ENCODE measurements around the gene DDX24.

Gene DDX24, protein sequence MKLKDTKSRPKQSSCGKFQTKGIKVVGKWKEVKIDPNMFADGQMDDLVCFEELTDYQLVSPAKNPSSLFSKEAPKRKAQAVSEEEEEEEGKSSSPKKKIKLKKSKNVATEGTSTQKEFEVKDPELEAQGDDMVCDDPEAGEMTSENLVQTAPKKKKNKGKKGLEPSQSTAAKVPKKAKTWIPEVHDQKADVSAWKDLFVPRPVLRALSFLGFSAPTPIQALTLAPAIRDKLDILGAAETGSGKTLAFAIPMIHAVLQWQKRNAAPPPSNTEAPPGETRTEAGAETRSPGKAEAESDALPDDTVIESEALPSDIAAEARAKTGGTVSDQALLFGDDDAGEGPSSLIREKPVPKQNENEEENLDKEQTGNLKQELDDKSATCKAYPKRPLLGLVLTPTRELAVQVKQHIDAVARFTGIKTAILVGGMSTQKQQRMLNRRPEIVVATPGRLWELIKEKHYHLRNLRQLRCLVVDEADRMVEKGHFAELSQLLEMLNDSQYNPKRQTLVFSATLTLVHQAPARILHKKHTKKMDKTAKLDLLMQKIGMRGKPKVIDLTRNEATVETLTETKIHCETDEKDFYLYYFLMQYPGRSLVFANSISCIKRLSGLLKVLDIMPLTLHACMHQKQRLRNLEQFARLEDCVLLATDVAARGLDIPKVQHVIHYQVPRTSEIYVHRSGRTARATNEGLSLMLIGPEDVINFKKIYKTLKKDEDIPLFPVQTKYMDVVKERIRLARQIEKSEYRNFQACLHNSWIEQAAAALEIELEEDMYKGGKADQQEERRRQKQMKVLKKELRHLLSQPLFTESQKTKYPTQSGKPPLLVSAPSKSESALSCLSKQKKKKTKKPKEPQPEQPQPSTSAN

GRCh38 chr14:94080621-94081385 lies at the start of gene DDX24, which contains the start of gene IFI27L1:
DDX24 (minus strand) TSS chr14:94081202; CDS start chr14:94079742, 1,460 bp downstream.
IFI27L1 (plus strand) TSS chr14:94081310; CDS start chr14:94096938, 15,628 bp downstream.
- DNase-seq, result peak; percentile 97

GRCh38 chr14:94129758-94130414 lies 48.9 kb upstream of the DDX24 start:
- DNase-seq, result no peak

GRCh38 chr14:94129111-94129757 lies 48.2 kb upstream of the DDX24 start, which contains the start of gene IFI27L2:
IFI27L2 (minus strand) TSS chr14:94129604; CDS start chr14:94129564, 40 bp downstream.
- peak; percentile 75 for DNase-seq

DNA sequence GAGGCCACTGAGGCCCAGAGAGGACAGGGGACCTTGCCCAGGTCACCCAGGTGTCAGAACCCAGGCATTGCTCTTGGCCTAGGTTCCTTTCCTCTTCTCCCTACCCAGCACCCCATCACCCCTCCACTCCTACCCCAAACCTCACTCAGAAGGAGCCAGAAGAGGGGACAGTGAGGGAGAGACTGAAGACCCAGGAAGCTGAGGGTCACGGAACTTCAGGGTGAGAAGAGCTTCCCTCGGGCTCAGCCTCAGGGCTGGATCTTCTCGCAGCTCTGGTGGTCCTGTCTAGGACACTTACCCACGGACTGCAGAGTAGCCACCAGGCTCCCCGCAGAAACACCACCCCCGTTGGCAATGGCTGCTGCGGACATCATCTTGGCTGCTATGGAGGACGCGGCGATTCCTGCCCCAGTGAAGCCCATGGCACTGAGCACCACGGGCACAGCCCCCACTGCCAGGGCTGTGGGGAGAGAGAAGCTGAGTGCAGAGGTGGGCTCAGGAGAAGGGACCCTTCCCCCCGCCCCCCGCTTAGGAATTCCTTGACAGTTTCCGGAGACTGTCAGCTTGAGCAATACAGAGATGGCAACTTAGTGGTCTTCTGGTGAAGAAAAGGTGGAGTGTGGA lies 47.3 kb upstream of the DDX24 start:
- DNase-seq, result no peak

- DNase-seq, result no peak
Observed at GRCh38 chr14:94127330-94127729, 46.3 kb upstream of the DDX24 start.

DNA sequence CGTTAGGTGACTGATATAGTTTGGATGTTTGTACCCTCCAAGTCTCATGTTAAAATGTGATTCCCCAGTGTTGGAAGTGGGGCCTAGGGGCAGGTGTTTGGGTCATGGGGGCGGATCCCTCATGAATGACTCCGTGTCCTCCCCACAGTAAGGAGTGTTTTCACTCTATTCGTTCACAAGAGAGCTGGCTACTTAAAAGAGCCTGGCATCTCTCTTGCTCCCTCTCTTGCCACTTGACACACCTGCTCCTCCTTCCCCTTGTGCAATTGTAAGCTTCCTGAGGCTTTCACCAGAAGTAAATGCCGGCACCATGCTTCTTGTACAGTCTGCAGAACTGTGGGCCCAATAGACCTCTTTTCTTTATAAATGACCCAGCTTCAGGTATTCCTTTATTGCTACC lies 45.8 kb upstream of the DDX24 start:
- DNase-seq, result no peak

DNA sequence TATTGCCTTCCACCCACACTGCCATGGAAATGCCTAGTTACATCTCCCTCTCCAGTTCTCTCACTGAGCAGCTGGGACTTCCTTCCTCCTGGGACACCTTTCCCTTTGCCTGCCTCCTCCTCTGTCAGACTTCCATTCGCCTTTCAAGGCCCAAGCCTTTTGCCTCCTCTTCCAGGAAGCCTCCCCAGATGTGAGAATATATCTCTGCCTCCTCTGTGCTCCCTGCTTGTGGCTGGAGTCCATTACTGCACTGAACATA lies 45.3 kb upstream of the DDX24 start:
- DNase-seq, result no peak

DNA sequence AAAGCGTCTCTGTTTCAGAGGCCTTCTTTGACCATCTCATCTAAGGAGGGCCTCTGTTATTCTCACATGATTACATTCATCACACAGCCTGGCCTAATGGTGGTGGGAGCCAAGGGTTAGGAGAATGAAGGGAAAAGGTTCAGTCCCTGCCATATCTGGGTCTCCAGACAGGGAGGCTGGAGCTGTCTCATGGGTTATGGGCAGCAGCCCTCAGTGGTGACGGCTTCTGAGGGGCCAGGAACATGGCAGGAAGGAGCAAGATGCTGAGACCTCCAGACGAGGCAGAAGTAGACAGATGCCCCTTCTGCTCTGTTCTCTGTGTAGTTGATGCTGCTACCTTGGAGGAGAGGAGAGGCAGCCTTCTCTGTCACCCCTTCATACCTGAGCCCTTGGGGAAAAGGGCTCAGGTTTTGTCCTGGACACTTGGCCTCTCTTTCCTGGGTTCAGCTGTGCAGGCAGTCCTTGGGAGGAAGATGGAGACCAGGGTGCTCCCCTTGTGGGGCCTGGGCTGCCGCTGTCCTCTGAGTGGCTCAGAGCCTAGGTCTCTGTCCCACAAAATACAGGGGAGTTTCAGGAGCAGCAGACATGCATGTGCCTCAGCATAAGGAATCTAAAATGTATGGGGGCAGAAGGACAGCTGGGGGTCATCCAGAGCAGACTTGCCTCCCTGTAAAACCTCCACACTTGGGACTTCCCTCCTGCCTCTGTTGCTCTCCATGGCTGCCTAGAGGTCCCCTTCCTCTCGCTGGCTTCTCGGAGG lies 44.8 kb upstream of the DDX24 start:
- DNase-seq, result no peak

DNA sequence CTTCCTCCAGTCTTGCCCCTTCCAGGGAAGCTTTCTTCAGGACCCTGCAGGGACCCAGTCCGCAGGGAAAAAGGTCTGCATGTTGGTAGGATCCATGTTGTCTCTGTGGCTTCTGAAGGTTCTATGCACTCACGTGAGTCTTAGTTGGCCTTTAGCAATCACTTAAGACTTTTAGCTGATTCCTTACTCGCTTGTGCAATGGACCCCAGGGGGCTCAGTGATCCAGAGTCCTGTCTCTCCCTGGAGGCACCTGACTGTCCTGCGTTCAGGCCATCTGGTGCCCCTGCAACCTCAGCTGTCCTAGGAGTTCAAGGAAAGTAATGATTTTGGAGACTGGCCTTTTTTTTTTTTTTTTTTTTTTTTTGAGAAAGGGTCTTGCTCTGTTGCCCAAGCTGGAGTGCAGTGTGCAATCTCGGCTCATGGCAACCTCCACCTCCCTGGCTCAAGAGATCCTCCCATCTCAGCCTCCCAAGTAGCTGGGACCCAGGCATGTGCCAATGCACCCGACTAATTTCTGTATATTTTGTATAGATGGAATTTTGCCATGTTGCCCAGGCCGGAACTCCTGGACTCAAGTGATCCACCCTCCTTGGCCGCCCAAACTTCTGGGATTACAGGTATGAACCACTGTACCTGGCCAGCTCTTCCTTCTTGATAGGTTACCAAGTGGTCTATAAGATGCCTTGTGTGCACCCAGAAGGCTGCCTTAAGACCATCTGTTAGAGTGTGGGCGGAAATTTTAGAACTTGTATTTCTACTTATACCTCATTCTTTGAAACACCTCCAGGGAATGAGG lies 43.8 kb upstream of the DDX24 start:
- DNase-seq, result no peak

DNA sequence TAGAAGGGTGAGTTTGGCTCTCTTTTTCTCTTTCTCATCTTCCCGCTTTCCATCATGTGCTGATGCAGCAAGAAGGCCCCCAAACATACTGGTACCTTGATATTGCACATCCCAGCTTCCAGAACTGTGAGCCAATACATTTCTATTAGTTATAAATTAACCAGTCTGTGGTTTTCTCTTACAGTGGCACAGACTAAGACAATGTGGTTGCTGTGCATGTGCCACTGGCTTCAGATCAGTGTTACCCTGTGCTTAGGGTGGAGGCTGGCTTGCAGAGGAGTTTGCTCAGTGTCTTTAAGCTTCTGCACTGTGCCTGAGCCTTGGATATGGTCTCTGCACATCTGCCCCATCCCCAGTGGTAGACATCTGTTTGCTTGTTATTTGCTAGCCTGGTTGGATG lies 42.9 kb upstream of the DDX24 start:
- no peak for DNase-seq

DNA sequence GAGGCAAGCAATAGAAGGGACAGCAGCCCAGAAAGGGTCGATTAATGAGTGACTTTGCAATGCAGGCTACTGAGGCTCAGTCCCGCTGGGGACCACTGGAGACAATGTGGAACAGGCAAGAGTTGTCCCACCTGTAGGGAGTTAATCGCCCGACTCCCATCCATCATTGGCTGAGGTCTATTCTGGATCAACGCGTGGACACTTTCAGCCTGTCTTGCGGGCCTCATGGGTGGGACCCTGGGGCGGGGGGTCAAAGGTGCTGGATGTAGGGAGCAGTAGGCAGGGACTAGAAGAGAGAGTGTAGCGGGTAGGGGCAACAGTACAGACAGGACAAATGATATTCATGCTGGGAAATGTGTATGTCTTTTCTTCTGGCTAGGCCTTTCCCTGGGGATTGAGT lies 42.3 kb upstream of the DDX24 start:
- no peak for DNase-seq

DNA sequence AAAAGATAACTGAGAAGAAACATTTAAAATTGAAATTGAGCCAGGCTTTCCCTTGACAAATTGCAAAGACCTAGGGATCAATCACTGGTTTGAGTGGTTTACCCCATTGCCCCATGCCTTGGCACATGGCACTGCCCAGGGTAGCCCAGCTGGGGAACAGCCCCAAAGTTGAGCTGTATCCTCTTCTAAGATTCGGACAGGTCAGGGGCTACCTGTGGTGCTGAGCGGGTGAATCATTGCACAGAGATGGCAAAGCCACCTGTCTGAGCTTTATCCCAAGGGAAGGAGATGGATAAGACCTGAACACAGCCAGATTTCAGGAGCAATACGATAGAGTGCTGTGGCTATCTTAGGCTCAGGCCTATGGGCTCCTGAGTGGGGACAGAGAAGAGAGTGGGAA lies 41.4 kb upstream of the DDX24 start:
- DNase-seq, result no peak

- DNase-seq, result no peak
Observed at GRCh38 chr14:94121485-94121884, 40.5 kb upstream of the DDX24 start.

DNA sequence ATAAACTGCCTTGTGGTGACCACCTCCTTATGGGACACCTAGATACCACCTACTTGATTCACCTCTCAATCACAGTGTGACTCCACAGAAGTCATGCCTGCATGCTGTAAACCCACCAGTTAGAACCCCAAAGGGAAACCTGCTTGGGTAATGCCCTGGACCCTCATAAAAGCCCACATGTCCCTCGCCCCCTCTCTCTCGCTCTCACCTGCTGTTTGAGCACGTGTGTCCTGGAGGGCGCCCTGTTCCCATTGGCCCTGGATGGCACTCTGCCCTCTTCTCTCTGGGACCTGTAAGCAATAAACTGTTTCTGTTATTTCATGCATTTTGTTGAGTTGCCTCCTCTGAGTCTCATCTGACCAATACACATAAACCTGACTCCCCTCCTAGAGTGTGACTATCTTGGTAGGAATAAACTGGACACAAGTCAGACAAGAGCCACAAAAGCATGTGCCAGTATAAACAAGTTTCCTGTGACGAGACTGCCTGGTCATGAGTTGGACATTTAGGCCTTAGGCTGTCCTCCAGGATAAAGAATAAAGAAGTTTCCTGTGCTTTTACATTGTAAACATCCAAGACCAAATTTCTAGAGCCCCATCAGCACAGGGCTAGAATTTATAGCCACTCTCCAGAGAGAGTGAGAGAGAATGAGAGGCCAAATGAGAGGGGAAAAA lies 39.8 kb upstream of the DDX24 start:
- DNase-seq, result no peak

- DNase-seq, result no peak
Observed at GRCh38 chr14:94119071-94119470, 38.1 kb upstream of the DDX24 start.

GRCh38 chr14:94117856-94118255 lies 36.9 kb upstream of the DDX24 start:
- DNase-seq, result no peak

- no peak for DNase-seq
Observed at GRCh38 chr14:94116701-94117100, 35.7 kb upstream of the DDX24 start.

DNA sequence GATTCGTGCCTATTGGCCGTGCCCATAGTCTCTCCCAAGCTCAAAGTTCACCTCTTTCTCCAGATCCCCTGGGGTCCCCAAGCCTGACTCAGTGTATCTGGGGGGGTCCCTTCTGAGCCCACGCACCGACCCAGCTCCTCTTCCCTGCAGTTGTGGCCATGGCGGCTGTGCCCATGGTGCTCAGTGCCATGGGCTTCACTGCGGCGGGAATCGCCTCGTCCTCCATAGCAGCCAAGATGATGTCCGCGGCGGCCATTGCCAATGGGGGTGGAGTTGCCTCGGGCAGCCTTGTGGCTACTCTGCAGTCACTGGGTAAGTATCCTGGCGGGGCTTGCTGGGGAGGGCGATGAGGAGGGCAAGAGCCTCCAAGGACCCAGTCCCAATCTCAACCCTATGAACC lies 34.6 kb upstream of the DDX24 start:
- no peak for DNase-seq

GRCh38 chr14:94115058-94115591 lies 34.1 kb upstream of the DDX24 start:
- no peak for DNase-seq

Data from stimulated activated CD4-positive, alpha-beta T cell treated with anti-CD3 and anti-CD28 coated beads, Interleukin-1b, Interleukin-23, amount 100 ng/mL, for 48 hours (primary cell).